Upper lobe of left lung (tissue), 4 donors: ENCODE data around the gene NOVA1.

ENCODE experiments used
- POLR2A ChIP-seq, 4 donors: fragments of 450-650 bp; IDR thresholded peaks; one replicate each; pipeline ENCODE4 v1.5.1; 2016 to 2017; ENCODE audit warnings: antibody characterized with exemption in 4 of 4, mild to moderate bottlenecking in 2 of 4
- POLR2AphosphoS5 ChIP-seq, 2 donors: sonication (generic); formaldehyde crosslinking; IDR thresholded peaks; one replicate each; pipeline ENCODE4 v1.5.1; 2017; ENCODE audit warnings: antibody characterized with exemption in 2 of 2
- TF ChIP-seq, protein P1 (sequence below), 6 experiments: fragments of 450-650 bp in 4 of 6; fragments of 200-600 bp in 2 of 6; sonication (generic) in 2 of 6; IDR thresholded peaks; one replicate each; pipeline ENCODE4 v1.5.1; 2016 to 2019; ENCODE audit warnings: antibody characterized with exemption in 6 of 6

GRCh38 chr14:26538176-26538575, 59.7 kb downstream of the NOVA1 start:
- TF ChIP-seq, protein P1, sequence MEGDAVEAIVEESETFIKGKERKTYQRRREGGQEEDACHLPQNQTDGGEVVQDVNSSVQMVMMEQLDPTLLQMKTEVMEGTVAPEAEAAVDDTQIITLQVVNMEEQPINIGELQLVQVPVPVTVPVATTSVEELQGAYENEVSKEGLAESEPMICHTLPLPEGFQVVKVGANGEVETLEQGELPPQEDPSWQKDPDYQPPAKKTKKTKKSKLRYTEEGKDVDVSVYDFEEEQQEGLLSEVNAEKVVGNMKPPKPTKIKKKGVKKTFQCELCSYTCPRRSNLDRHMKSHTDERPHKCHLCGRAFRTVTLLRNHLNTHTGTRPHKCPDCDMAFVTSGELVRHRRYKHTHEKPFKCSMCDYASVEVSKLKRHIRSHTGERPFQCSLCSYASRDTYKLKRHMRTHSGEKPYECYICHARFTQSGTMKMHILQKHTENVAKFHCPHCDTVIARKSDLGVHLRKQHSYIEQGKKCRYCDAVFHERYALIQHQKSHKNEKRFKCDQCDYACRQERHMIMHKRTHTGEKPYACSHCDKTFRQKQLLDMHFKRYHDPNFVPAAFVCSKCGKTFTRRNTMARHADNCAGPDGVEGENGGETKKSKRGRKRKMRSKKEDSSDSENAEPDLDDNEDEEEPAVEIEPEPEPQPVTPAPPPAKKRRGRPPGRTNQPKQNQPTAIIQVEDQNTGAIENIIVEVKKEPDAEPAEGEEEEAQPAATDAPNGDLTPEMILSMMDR (IDR thresholded peaks at IDR 0.05): no peak
- TF ChIP-seq POLR2A (IDR thresholded peaks at IDR 0.05) (no peak), POLR2AphosphoS5 (IDR thresholded peaks at IDR 0.05) (no peak)
